Femur (tissue), 1 donor: ENCODE results near the gene MEIKIN.

Source experiments
- DNase-seq: peaks from one replicate; pipeline ENCODE4 v3.0.0-alpha.2; 2017

MEIKIN gene, protein sequence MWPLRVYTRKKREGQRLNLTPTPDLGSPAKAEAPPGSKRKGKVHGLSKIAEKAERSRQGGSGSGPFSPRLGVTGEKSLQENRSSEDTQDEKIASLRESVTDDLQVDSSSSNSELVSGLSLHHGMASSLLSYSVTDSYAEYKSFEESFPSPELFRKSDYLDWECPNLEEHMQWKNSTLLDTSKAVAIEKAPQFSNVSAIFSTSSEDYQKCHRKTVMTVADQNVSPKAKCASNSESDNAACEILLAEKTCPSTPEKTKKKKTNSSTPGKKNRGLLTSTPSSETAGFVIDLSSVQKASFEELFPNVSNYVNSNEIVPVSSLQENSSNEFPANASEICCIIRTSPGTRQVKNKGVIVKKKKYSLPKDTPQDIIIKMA

DNA sequence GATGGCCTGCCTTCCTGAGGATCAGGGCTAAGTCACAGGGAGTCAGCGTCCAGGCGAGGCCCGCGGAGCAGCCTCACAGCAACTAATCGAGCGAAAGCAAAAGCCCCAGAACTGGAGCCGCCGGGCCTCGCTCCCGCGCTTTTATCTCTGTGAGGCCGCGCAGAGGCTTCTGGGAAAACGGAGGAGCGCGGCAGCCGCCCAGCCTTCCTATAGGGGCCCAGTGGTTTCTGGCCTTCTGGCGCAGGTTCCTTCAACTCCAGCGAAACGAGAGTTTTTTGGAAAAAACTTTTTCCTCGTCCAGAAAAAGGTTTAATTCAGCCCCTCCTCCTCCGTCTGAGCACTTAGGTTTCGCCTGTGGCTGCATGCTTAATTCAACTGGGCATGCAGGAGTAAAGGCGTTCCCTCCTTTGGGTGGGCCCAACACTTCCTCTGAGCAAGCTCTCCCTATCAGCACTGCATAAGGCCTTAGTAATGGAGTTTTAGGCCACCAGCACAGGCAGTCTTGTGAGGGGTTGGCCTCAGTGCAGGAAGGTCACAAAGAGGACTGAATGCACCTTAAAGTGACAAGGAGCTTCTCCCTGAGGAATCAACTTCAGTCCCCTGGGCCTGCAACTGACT is at the start of gene MEIKIN:
TSS of gene MEIKIN (minus strand) at position 113 of the 618 bp plus-strand sequence. CDS start 158 bp downstream, outside the sequence.
- DNase-seq = no peak

DNA sequence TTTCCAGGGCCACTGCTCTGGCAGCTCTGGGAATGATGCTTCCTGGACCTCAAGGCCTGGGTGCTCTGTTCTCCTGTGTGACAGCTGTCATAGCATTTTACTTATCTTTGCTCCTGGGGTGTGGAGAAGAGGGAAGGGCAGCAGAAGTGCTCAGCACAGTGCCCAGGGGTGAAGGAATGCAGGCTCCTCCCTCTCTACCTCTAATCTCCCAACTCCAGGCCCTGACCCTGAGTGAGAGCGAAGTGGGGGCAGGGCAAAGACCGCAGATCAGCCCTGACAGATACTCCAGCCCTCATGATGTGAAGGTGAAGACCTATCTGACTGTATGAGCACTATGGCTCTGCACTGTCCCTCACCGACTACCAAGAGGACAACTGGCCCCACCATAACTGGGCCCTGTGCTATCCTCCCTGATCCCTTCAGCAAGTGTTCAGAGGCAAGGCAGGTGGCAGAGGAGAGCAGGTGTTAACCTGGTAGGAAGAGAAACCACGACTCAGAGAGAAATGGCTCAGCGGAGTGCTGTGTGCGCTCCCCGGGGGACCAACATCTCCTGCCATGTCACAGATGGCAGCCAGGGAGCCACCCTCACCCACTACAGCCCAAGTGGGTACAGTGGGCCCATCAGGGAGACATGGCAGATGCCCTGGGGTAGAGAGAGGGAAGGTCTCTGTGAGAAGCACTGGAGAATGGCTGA is 49.2 kb upstream of the MEIKIN start:
- DNase-seq = no peak

DNA sequence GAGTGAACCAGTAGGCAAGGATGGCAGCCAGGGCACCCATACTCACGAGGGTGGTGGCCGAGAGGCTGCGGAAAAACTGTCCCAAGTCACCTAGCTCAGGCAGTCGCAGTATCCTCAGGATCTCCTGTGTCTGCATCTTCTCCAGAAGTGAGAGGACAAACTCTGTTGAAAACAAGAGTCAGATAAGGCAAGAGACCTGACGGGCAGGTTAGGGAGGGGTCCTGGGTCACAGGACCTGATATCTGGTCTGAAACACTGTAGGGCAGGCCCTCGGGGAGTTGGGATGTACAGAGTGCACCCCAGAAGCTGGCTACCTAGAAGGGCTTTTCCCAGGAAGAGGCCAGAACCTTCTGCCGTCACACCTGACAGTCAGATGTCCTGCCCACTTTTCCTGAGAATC is 48.6 kb upstream of the MEIKIN start:
- no peak for DNase-seq

DNA sequence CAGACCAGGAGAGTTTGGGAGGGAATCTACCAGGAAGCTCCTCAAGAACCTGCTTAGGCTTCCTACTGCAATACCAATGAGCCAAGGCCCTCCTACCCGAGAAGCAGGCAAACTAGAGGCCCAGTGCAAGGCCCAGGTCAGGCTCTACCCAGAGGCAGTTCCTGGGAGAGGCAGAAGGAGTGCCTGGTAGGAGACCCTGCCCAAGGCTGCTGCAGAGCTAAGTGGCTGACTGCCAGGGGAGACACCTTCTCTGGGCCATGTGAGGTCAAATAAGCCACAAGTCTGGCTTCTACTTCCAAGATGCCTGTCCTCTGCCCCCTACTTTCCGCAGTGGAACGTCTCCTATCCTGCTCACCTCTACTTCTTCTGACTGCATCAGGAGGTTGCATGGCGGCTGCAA is 48.2 kb upstream of the MEIKIN start:
- no peak for DNase-seq

DNA sequence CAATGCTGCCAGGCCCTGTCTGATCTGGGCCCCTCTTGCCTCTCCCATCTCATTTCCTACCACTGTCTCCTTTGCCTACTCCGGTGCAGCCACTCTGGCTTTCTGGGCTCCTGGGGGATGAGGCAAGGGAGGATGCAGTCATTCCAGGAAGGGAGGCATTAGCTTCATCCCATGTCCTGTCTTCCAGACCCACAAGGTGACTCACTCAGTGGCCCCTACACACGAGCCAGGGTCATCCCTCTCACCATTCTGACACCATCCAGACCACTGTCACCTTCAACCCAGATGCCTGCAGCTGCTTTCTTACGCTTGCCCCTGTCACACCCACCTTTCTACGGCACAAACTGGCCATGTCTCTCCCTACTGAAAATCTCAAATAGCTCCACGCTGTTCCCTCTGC is 46.9 kb upstream of the MEIKIN start:
- DNase-seq = no peak

DNA sequence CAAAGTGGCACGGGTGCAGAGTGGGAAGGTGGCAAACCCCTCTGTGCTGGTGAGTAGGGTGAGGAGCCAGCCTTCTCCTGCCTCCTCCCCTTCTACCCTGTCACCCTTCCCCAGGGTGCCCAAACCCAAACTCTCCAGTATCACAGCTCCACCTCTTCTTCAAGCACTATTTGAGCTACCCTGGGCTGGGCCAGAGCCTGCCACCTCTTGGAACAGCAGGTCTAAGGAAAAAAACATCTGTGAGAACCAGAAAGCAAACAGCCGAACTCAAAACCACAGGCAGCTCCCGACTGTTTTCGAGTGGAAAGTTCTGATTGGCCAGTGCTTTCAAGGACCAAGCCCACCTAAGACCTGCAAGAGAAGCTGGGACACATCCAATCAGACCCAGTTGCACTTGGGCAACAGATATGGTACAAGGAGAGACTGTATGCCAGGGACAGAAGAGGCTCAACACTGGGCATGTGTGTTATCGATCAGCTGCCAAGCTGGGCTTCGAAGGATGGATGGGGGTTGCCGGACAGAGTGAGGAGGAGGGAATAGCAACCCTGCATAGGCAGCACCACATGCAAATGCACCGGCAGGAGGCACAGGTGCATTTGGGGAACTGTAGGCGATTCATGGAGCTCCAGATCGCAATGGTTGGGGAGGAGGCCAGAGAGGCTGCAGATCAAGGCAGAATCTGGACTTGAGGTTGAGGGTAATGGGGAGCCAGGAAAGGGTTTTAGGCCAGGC is 46.3 kb upstream of the MEIKIN start:
- no peak for DNase-seq

DNA sequence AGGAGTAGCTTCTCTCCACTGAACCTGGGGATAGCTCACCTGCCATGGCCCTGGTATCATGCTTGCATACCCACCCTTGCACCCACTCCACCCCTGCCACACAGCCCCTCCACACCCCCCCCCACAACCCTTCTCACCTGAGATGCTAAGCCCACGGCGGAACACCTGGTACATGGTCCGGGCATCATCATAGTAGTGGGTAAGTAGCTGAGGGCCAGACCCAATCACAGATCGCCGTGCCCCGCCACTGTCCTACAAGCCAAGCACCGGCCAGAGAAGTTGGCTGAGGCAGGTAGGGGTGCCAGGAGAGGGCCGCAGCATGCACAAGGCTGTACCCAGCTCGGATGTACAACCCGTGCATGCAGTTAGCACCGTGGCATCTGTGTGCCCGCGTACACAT is 45.3 kb upstream of the MEIKIN start:
- DNase-seq = no peak

DNA sequence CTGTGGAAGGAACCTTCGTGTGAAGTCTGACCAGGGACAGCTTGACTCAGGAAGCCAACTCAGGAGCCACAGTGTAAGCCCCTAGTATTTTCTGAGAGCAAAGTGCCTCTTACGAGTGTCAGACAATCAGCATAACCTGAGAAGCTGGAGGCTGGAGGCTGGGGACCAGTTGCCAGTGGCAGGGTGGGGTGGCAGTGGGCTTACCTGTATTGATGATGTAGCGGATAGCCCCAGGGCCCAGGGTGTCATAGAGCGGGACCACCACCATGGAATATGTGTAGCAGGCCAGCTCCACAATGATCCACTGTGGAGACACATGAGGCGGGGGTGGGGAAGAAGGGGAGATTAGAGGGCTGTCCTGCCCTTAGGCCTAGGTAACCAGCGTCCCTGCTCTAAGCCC is 43.1 kb upstream of the MEIKIN start:
- DNase-seq = no peak

DNA sequence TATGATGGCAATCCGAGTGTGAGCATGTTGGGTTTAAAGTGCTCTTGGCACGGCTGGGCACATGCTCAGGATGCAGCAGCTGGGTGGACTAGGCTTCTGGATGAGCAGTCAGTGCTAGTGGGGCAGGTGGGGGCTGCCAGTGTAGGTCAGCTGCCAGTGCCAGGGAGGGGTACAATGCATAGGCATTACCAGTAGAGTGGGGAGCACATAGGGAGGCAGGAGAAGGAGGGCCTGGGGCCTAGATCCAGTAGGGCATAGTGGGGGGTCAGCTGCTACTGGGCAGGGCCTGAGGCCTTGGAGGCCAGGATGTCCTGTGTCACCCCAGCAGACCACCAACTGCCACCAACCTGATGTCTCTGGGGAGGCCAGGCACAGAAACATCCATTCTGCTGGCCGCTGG is 41.8 kb upstream of the MEIKIN start:
- DNase-seq = no peak

DNA sequence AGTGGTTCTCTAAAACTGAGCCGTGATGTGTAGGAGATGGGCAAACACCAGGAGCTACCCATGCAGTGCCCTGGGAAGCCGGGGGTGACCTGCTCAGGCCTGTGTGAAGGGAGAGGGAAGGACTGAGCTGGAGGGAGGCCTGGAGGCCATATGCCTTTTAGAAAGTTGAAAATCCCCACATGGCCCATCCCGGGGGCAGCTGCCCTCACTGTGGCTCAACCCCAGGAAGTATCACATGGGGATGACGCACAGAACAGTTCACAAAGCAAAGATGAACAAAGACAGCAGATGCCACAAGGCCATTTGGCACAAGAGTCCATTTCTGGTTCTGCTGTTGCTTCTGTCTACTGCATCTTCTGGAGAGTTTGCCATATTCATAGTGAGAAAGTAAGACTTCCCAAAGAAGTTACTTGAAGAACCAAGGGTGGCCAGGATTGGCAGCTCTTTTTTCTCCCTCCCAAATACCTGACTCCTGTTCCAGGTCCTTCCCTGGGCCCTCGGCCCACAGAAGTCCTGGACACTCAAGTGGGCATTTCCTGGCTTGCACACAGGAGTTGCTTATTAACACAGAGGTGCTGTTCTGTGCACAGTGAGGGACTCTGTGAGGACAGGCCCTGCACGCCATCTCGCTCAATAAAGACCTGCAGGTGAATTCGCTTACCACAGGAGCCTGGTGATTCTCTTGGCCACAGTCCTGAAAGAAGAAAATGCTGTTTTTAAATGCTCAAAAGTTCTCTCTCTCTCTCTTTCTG is 40.9 kb upstream of the MEIKIN start:
- DNase-seq = no peak

DNA sequence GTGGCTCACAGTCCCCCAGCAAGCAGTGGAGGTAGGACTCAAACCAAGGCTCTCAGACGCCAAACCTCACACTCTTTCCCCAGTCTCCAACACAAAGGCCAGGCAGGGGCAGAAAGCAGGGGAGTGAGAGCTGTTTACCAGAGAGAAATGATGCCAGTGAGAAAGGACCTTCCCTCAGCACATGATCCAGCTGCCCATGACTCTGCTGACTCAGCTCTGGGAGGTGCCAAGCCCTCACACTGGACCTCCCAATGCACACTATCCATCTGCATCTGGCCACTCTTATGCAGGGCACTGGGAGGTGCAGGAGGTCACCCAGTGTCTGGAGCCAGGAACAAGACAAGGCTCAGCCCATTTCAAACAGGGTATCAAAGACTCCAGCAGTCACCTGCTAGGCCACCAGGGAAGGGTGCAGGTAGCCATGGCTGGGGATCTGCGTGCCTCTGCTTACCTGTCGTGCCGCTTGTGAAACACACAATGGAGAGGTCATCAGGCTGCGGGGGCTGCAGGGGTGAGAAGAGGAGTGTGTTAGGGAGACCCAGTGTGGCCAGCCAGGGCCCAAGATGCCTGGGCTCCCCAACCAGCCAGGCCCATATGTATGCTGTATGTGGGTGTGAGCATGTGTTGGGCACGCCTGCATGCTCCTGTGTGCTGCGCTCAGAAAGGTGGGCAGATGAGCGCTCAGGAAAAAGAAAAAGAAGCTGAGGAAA is 39.6 kb upstream of the MEIKIN start:
- no peak for DNase-seq

DNA sequence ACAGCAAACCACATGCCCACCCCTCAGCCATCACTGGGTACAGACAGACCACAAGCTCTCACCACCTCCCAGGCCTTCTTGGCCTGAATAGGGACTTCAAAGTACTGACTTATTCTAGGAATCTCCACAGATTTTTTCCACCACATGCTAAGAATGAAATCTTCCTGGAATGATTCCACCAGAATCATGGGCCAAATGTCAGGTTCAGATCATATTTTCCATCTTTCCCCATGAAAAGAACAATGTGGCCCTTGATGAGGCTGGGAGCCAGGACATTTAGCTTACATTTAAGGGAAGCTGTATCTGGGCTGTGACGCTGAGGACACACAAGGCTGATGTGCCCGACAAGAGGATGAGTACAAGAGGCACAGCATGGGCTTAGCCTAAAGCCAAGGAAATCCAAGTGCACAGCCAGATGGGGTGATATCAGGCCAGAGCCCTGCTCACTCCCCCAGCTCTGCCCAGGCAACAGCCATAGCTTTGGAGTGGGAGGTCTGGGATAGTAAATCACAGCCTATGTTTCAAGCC is 37.8 kb upstream of the MEIKIN start:
- peak; percentile 60 for DNase-seq

DNA sequence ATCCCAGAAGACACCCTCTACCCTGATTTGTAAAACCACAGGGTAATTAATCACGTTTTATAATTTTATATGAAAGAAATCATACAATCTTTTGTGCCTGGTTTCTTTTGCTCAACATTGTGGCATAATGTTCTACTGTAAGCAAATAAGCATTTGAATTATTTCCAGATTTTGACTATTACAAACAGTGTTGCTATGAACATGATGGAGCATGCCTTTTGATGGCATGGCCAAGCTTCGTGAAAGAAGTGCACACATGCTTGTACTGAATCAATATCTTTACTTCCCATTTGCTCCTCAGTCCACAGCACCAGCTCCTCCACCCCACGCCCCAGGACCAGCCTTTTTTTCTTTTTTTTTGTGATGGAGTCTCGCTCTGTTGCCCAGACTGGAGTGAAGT is 36.1 kb upstream of the MEIKIN start:
- DNase-seq = no peak

DNA sequence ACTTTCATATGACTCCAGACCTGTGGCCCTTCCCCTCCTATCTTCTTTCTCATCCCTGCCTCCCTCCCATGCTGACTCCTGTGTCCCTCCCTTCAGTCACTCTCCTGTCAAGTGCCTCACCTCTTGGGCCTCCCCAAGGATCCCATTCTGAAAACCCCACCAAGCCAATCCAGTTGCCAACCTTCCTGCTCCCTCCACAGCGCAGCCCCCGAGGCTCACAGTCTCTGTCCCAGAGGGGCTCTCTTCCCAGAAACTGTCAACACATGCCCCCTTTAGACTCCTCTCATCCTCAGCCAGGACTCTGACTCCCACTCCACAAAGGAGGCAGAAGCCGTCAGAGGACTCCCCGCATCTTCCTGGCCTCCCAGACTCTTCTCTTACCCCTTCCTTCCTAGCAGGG is 35.2 kb upstream of the MEIKIN start:
- no peak for DNase-seq

DNA sequence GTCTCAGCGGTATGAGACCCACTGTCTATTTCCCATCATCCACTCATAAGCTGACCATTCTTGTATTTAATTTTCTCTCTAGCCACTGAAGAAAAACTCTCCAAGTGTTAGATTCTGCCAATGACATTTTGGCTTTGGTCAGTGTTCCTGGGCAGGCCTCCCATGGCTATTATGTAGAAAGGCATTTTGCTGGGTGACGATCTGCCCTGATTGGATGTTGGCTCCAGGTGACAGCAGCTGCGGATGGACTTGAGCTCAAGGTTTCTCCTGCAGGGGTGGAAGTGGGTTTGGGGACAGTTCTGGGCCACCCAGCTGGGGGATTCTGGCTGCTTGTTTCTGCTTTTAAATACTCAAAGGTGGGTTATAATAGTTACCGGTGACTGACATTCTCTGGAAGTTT is 34.4 kb upstream of the MEIKIN start:
- DNase-seq = no peak

DNA sequence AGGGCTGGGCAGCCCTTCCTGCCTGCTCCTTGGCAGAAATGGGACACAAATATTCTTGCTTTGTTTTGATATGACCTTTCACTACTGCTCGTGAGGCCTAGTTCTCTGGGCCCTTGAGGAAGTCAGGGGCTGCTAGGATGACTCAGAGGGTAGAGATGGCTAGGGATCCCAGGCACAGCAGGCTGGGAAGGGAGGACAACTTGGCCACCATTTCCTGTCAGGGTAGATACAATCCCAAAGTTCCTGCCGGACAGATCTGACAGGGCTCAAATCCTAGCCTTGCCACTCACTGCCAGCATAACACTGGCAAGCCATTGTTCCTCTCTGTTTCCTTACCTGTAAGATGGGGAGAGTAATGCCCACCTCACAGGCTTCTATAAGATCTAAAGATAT is 31.7 kb upstream of the MEIKIN start:
- DNase-seq = no peak

DNA sequence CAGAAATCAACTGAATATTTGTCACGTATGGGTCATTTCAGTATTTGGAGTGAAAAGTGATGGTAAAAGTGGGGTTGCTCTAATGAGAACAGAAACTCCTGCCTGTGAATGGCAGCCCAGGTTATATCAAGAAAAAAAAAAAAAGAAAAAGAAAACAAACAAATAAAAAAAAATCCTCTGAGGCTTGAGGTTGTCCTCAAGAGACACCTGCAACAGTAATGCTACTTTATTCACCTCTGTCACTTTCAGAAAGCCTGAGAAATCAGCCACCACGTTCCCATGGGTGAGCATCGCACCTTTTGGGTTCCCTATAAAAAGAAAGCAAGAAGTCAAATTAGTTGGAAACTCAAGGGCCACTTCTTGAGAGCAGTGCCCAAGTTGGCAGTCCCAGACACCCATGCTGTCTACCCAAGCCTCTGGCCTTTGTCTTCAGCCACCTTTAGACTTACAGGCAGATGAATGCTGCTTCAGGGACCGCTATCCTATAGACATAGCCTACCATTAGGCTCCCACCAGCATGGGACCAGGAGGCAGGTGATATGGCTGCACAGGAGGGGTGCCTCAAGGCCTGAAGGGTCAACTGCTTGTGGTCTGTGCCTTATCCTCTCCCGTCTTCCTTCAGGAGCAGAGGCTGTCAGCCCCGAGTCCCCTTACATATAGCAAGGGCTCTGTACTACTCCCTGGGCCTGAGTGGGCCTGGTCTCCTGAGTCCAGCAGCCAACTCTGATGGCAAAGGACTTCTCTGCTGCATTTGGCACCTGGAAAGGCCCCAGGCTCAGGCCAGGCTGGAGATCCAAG is 31.1 kb upstream of the MEIKIN start:
- no peak for DNase-seq

DNA sequence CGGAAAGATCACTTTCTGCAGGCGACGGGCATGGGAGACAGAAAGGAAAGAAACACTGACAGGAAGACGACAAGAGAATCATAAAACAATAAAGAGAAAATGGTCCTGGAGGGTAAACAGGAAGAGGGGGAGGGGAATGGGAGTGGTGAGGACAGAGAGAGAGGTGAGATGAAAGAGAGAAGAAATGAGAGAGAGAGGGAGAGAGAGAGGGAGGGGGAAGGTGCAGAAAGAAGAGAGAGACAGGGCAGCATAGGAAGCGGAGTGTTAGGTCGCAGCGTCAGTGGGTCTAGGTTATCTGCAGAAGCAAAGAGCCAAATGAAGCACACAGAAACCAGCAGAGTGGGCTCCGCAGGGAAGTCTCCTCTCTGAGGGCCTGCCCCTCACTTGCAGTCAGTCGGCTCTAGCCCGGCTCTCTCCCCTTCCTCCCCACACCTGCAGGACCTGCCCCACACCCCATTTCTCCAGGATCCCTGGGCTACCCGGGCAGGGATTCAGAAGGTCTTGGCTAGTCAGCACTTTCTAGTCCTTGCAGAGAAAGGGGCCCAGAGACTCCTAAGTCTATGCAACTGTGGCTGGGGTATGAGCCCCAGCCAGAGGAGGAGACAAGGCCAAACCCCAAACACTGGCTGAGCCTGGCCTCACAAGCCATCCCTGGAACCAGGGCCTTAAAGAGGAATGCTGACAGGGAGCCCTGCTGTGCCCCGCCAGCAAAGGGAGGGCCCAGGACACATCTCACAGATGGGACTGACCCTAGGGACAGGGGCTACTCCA is 29.7 kb upstream of the MEIKIN start:
- DNase-seq = no peak

DNA sequence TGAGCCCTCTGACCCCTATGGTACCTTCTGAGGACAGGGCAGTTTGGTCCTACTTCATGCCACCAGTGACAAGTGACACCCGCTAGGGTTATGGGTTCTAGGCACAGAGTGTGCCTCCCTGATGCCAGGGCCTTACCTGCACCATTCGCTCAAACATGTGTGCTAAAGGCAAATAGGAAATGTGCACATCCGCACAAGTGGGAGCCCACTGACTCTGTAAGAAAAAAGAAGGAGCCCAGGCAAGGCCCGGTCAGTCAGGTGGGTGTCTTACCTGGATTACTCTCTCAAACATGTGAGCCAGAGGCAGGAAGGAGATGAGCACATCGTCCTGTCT is 29.1 kb upstream of the MEIKIN start:
- DNase-seq = no peak

DNA sequence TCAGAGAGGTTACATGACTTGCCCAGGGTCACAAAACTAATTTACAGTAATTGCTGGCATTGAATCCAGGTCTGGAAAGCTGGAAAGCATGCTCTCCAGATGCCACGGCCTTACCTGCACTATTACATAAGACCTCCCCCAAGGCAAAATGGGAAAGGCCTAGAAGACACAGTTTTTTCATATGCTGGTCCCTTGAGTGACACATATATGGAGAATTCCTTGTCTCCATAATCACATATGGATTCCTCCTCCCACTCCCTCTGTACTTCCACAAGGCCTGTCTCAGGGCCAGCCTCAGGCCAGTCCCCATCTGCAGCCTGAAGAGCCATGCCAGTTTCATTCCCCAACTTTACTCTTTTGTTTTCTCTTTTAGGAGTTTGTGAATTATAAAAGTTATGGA is 28.6 kb upstream of the MEIKIN start:
- DNase-seq = no peak
